Heart left ventricle (tissue), 16 donors: ENCODE data around the gene KIF26B. TPM values are rescaled to one million over a fixed set of nuclear protein-coding genes. Genes with fewer than 3 reads are reported as not detected.

ENCODE experiments used
- ATAC-seq, 4 donors: fragments of 200-7000 bp; cut with Tn5 transposase; one replicate each; pipeline ENCODE4 v1.9.1; 2020 to 2022; ENCODE audit warnings: moderate library complexity in 4 of 4, mild to moderate bottlenecking in 3 of 4, moderate number of reproducible peaks in 1 of 4
- DNase-seq, 5 donors: peaks; one replicate each; pipeline ENCODE4 v3.0.0-alpha.2; 2020
- H3K27ac ChIP-seq, 12 donors: fragments of 200-600 bp; sonication (generic) in 4 of 12; one replicate each; pipeline versions ENCODE4 v1.5.0 to v1.8.0; 2016 to 2022; ENCODE audit warnings: mild to moderate bottlenecking in 2 of 12
- H3K27me3 ChIP-seq, 9 donors: fragments of 200-600 bp; sonication (generic) in 2 of 9; one replicate each; pipeline versions ENCODE4 v1.5.1 to v1.8.0; 2016 to 2022; ENCODE audit warnings: mild to moderate bottlenecking in 3 of 9
- H3K36me3 ChIP-seq, 9 donors: fragments of 200-600 bp; sonication (generic) in 2 of 9; one replicate each; pipeline versions ENCODE4 v1.5.0 to v1.8.0; 2018 to 2022; ENCODE audit warnings: mild to moderate bottlenecking in 2 of 9
- H3K4me1 ChIP-seq, 12 donors: fragments of 200-600 bp; sonication (generic) in 4 of 12; one replicate each; pipeline versions ENCODE4 v1.5.0 to v1.8.0; 2016 to 2022; ENCODE audit warnings: mild to moderate bottlenecking in 3 of 12
- H3K4me3 ChIP-seq, 12 donors: fragments of 200-600 bp; sonication (generic) in 4 of 12; one replicate each; pipeline versions ENCODE4 v1.5.0 to v1.8.0; 2017 to 2022; ENCODE audit warnings: mild to moderate bottlenecking in 9 of 12, moderate library complexity in 4 of 12
- H3K9me3 ChIP-seq, 12 donors: fragments of 200-600 bp; sonication (generic) in 4 of 12; one replicate each; pipeline versions ENCODE4 v1.5.0 to v1.8.0; 2016 to 2022; ENCODE audit warnings: mild to moderate bottlenecking in 1 of 12
- POLR2A ChIP-seq, 2 donors: fragments of 450-650 bp; IDR thresholded peaks; one replicate each; pipeline ENCODE4 v1.6.1; 2017; ENCODE audit warnings: antibody characterized with exemption in 2 of 2, mild to moderate bottlenecking in 2 of 2, moderate library complexity in 2 of 2
- WGBS, 4 donors: extraction: QIAGEN DNeasy Blood & Tissue Kit in 2 of 4; methylation state at CpG; one replicate each; pipeline versions ENCODE4 v1.1.5 to v1.1.7; 2013 to 2018; 5-methylcytosine and 5-hydroxymethylcytosine counted together
- intact Hi-C, 10 donors: fragments of 100-400 bp; cut with DNase I; formaldehyde crosslinking; loops; one replicate each; pipeline versions ENCODE4 v1.11.1 to v1.14.2; 2022
- polyA plus RNA-seq, 2 donors: library from polyadenylated mRNA; stranded (reverse); fragments of 200-250 nt; gene quantifications; one replicate each; pipeline ENCODE4 v1.2.3, GENCODE V29; 2013
- total RNA-seq, 9 donors: library from RNA; depleted of rRNA in 2 of 9; stranded (reverse); fragments of >200 nt in 2 of 9; fragmentation: NEBNext Ultra II Directional in 3 of 9; extraction: Animal tissue kit (Norgen Biotek cat#: 25700) in 3 of 9; gene quantifications; one replicate each; pipeline versions ENCODE4 v1.1.0 to v1.2.4, GENCODE V29; 2016 to 2023
- TF ChIP-seq, protein P1 (sequence below), 12 donors: fragments of 200-600 bp; sonication (generic) in 4 of 12; IDR thresholded peaks; one replicate each; pipeline versions ENCODE4 v1.5.0 to v1.8.0; 2018 to 2022; ENCODE audit warnings: antibody characterized with exemption in 12 of 12, mild to moderate bottlenecking in 5 of 12
- donor health status: ischemic (EF 13 %, LVEDD 7.1; RV severe dilation, severe dysfunction).
- donor health status: healthy with polysubstance abuse.
- donor health status: DM: no; HTN: yes; CAD: no.
- donor health status: DM: no; HTN: no; CAD: no.
- donor health status: ischemic (EF 25% LVEDD 6.9; RV normal size, moderate dysfunction).
- donor health status: ischemic (EF 25% LVEDD 5.7; RV mildly dilated, moderate dysfunction).
- donor health status: healthy.
- donor health status: DM: yes; HTN: yes; CAD: no.
- donor health status: ischemic (EF 35%, LVEDD 5.7; RV mildly dilated, moderate dysfunction).
- donor health status: nonischemic (EF 11% LVEDD 7.7; RV severe dilation, severe dysfunction).
- donor health status: DM: yes; HTN: yes; CAD: no.
- donor health status: PGD.
- donor health status: ischemic (EF 29% LVEDD 5.4; RV normal size, mild dysfunction).
- donor health status: nonischemic (EF 23%, LVEDD 6.1; RV moderate dilation, normal function).

The KIF26B gene
- total and polyA plus RNA-seq, 11 donors = 1.2 to 7.0 (median 2.3) TPM

DNA sequence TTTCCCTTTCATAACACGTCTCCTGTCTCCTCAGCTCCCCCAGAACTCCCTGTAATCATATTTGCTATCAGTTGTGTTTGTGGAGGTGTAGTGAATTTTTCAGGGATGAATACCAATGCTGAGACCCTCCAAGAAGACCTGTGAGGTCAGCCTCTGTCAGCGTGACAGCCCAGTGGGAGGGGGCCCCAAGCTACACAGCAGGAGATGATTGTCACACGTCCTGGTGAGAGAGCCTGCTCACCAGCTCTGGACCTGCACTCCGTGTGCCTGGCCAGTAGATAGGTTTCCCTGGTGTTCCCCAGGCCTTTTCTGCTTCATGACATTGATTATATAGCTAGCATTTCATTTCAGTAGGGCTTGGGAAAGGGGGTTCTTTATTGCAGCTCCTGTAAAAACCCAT, 421.5 kb downstream of the KIF26B start:
- 78 to 97% (median 81%) methylated on average over 2 to 4 of the region's 4 CpGs for WGBS, 4 donors
- Histone ChIP-seq H3K36me3 (no peaks in the 10 kb centered on the region), H3K27me3 (peaks cover 0 to 6% (median 0%) of the 10 kb centered on the region in 9 donors), H3K4me1 (no peaks in the 10 kb centered on the region), H3K27ac (no peak overlapping the region), H3K4me3 (no peak overlapping the region), H3K9me3 (no peaks in the 10 kb centered on the region)
- no peak for TF ChIP-seq POLR2A (IDR thresholded peaks at IDR 0.05)
- TF ChIP-seq, protein P1, sequence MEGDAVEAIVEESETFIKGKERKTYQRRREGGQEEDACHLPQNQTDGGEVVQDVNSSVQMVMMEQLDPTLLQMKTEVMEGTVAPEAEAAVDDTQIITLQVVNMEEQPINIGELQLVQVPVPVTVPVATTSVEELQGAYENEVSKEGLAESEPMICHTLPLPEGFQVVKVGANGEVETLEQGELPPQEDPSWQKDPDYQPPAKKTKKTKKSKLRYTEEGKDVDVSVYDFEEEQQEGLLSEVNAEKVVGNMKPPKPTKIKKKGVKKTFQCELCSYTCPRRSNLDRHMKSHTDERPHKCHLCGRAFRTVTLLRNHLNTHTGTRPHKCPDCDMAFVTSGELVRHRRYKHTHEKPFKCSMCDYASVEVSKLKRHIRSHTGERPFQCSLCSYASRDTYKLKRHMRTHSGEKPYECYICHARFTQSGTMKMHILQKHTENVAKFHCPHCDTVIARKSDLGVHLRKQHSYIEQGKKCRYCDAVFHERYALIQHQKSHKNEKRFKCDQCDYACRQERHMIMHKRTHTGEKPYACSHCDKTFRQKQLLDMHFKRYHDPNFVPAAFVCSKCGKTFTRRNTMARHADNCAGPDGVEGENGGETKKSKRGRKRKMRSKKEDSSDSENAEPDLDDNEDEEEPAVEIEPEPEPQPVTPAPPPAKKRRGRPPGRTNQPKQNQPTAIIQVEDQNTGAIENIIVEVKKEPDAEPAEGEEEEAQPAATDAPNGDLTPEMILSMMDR (IDR thresholded peaks at IDR 0.05) = no peak
- ATAC-seq (no peak), DNase-seq (no peak)
- intact Hi-C loops = no loop called here

DNA sequence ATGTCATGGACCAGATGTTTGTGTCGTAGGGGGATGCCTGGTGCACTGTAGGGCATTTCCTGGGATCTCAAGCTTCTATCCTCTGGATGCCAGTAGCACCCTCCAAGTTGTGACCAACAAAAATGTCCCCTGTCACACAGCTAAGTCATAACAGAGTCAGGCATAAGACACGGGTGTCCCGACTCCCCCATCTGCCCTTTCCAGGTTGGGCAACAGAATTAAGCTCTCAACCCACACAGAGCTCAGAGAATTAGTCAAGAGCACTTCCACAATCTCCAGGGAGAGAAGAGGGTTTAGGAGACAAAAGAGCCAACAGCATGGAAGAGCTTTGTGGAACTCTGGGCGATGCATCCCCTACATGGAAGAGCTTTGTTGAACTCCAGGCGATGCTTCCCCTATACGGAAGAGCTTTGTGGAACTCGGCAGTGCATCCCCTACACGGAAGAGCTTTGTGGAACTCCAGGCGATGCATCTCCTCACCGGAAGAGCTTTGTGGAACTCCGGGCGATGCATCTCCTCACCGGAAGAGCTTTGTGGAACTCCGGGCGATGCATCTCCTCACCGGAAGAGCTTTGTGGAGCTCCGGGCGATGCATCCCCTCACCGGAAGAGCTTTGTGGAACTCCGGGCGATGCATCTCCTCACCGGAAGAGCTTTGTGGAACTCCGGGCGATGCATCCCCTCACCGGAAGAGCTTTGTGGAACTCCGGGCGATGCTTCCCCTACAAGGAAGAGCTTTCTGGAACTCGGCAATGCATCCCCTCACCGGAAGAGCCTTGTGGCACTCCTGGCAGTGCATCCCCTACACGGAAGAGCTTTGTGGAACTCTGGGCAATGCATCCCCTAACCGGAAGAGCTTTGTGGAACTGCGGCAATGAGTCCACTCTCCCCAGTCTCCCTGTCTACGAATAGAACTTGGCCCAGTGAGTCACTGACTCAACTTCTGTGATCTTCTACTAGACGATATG, 422.7 kb downstream of the KIF26B start:
- Histone ChIP-seq H3K4me3 (no peak overlapping the region), H3K27me3 (peaks cover 0 to 6% (median 0%) of the 10 kb centered on the region in 9 donors), H3K4me1 (no peaks in the 10 kb centered on the region), H3K9me3 (no peaks in the 10 kb centered on the region), H3K36me3 (no peaks in the 10 kb centered on the region), H3K27ac (no peak overlapping the region)
- intact Hi-C loops = no loop called here
- no peak for DNase-seq
- WGBS, 4 donors = 95 to 96% (median 95%) methylated on average over 32 to 34 of the region's 34 CpGs
- TF ChIP-seq, protein P1 (IDR thresholded peaks at IDR 0.05) = no peak
- no peak for TF ChIP-seq POLR2A (IDR thresholded peaks at IDR 0.05)
- no peak for ATAC-seq

DNA sequence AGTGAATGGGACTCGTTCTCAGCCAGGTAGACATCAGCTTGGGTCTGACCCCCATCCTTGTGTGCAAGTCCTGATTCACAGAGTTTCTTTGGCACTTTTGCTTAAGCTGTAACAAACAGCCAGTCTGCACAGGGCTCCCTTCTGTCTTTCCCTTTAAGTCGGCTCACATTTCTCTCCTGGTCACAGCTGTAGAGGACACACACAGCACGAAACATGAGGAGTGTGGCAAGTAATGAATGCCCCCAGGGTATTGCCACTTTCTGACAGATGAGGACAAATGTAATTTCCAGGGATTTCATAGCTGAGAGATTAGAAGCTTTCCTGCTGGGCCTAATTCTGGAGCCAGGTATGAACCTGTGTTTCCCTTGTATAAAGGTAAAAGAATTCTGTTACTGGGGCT, 423.5 kb downstream of the KIF26B start:
- Histone ChIP-seq H3K36me3 (no peaks in the 10 kb centered on the region), H3K27me3 (peaks cover 0 to 6% (median 0%) of the 10 kb centered on the region in 9 donors), H3K27ac (no peak overlapping the region), H3K4me1 (no peaks in the 10 kb centered on the region), H3K9me3 (no peaks in the 10 kb centered on the region), H3K4me3 (no peak overlapping the region)
- ATAC-seq (no peak), DNase-seq (no peak)
- WGBS, 4 donors = 87 to 93% (median 93%) methylated on average over 3 of the region's 3 CpGs
- no peak for TF ChIP-seq POLR2A (IDR thresholded peaks at IDR 0.05)
- TF ChIP-seq, protein P1 (IDR thresholded peaks at IDR 0.05) = no peak
- intact Hi-C loops = no loop called here

DNA sequence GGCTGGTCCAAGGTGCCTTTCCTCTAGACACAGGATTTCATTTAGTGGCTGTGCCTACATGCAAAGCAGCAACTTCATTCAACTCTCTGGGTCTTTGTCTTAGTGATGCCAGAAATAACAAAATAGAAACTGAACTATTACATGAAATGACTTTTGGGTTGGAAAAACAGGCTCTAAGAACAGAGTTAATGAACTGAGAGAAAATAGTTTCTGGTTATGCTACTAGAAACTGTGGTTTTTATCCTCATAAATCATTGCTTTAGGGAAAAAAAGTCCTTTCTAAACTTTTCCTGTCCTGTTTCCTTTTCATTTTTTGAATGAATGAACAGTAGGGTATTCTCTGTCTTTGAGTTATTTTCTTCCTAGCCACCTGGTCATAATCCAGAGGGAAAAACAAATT, 424.0 kb downstream of the KIF26B start:
- no peaks in the 10 kb centered on the region for H3K36me3 ChIP-seq
- H3K27me3 ChIP-seq = peaks cover 0 to 6% (median 0%) of the 10 kb centered on the region in 9 donors
- no peak overlapping the region for H3K27ac ChIP-seq
- no peaks in the 10 kb centered on the region for H3K4me1 ChIP-seq
- H3K9me3 ChIP-seq = no peaks in the 10 kb centered on the region
- no peak for DNase-seq
- no peak for ATAC-seq
- H3K4me3 ChIP-seq = no peak overlapping the region
- TF ChIP-seq, protein P1 (IDR thresholded peaks at IDR 0.05) = no peak
- TF ChIP-seq POLR2A (IDR thresholded peaks at IDR 0.05) = no peak
- intact Hi-C loops = no loop called here
